Measurements from ENCODE around the gene POLR1E. TPM values are rescaled to one million over a fixed set of nuclear protein-coding genes. Genes with fewer than 3 reads are reported as not detected.
"Not testable (repeated sequence)": the region's sequence is repeated elsewhere in the genome, so short reads cannot be mapped to it uniquely, and the experiment has no call there.

POLR1E gene
- total RNA-seq, 4 donors from 2014 or later, result 22.5 to 26.4 (median 25.3) TPM

- TF ChIP-seq POLR2A (IDR thresholded peaks at IDR 0.05) (no peak), CTCF (IDR thresholded peaks at IDR 0.05) (no peak)
- DNase-seq (ENCODE audit: low spot score in 2 of 2), result peak; percentile 58 to 95
- intact Hi-C loops (cut with DNase I; ENCODE audit: low total_unique reads), result no loop called here
- peak overlapping the region; percentile 39 for H3K4me3 ChIP-seq (ENCODE audit: low read depth, poor library complexity, severe bottlenecking)
- 1% methylated on average over 46 to 47 of the region's 47 CpGs for WGBS, 2 donors
These were observed 19.6 kb upstream of the POLR1E start for GRCh38 chr9:37466037-37466709.

GRCh38 chr9:37467530-37467929 is 18.2 kb upstream of the POLR1E start:
- 94 to 97% methylated on average over 17 of the region's 17 CpGs for WGBS, 2 donors
- DNase-seq (ENCODE audit: low spot score in 2 of 2); intact Hi-C loops (cut with DNase I; ENCODE audit: low total_unique reads); H3K4me3 ChIP-seq (ENCODE audit: low read depth, poor library complexity, severe bottlenecking): not testable (repeated sequence)

- WGBS, 2 donors, result 77 to 82% methylated on average over 6 of the region's 6 CpGs
- no peak overlapping the region for H3K4me3 ChIP-seq (ENCODE audit: low read depth, poor library complexity, severe bottlenecking)
- intact Hi-C loops (cut with DNase I; ENCODE audit: low total_unique reads), result no loop called here
- no peak for DNase-seq (ENCODE audit: low spot score in 2 of 2)
- no peak for TF ChIP-seq CTCF (IDR thresholded peaks at IDR 0.05)
- TF ChIP-seq POLR2A (IDR thresholded peaks at IDR 0.05), result no peak
These were observed 17.1 kb upstream of the POLR1E start for GRCh38 chr9:37468620-37469019.

- WGBS, 2 donors, result 14 to 16% methylated on average over 7 of the region's 7 CpGs
- no peak for DNase-seq (ENCODE audit: low spot score in 2 of 2)
- intact Hi-C loops (cut with DNase I; ENCODE audit: low total_unique reads), result no loop called here
- H3K4me3 ChIP-seq (ENCODE audit: low read depth, poor library complexity, severe bottlenecking), result no peak overlapping the region
- TF ChIP-seq CTCF (IDR thresholded peaks at IDR 0.05), result no peak
- no peak for TF ChIP-seq POLR2A (IDR thresholded peaks at IDR 0.05)
These were observed 13.6 kb upstream of the POLR1E start for GRCh38 chr9:37471942-37472684.

- WGBS, 2 donors, result 65 to 66% methylated on average over 6 of the region's 6 CpGs
- H3K4me3 ChIP-seq (ENCODE audit: low read depth, poor library complexity, severe bottlenecking); intact Hi-C loops (cut with DNase I; ENCODE audit: low total_unique reads); DNase-seq (ENCODE audit: low spot score in 2 of 2): not testable (repeated sequence)
These were observed 11.8 kb upstream of the POLR1E start for GRCh38 chr9:37473982-37474381.

- no peak for DNase-seq (ENCODE audit: low spot score in 2 of 2)
- intact Hi-C loops (cut with DNase I; ENCODE audit: low total_unique reads), result no loop called here
- WGBS, 2 donors, result 95 to 97% methylated on average over 3 of the region's 3 CpGs
- no peak overlapping the region for H3K4me3 ChIP-seq (ENCODE audit: low read depth, poor library complexity, severe bottlenecking)
- TF ChIP-seq POLR2A (IDR thresholded peaks at IDR 0.05) (no peak), CTCF (IDR thresholded peaks at IDR 0.05) (no peak)
These were observed 11.3 kb upstream of the POLR1E start for GRCh38 chr9:37474438-37474837.
